Endothelial cell (in vitro differentiated cells): ENCODE results near the gene ZNF655. TPM values are rescaled to one million over a fixed set of nuclear protein-coding genes. Genes with fewer than 3 reads are reported as not detected.
"Not testable (repeated sequence)": the region's sequence is repeated elsewhere in the genome, so short reads cannot be mapped to it uniquely, and the experiment has no call there.

Experiments used
- DNase-seq: peaks from one replicate; pipeline ENCODE4 v3.0.0; 2021; ENCODE audit warnings: low spot score
- H3K27ac Mint-ChIP-seq: one replicate; pipeline ENCODE4 v1.8.0; 2021; ENCODE audit warnings: mixed read lengths, inconsistent platforms; ENCODE audit not compliant: unreplicated experiment
- H3K27me3 Mint-ChIP-seq: one replicate; pipeline ENCODE4 v1.8.0; 2021; ENCODE audit warnings: mild to moderate bottlenecking, moderate library complexity, mixed read lengths, inconsistent platforms; ENCODE audit not compliant: unreplicated experiment
- H3K36me3 Mint-ChIP-seq: one replicate; pipeline ENCODE4 v1.8.0; 2021; ENCODE audit warnings: mild to moderate bottlenecking, low read depth, mixed read lengths, inconsistent platforms; ENCODE audit not compliant: unreplicated experiment
- H3K4me1 Mint-ChIP-seq: one replicate; pipeline ENCODE4 v1.8.0; 2021; ENCODE audit warnings: mild to moderate bottlenecking, mixed read lengths, inconsistent platforms; ENCODE audit not compliant: unreplicated experiment
- H3K4me3 Mint-ChIP-seq: one replicate; pipeline ENCODE4 v1.8.0; 2021; ENCODE audit warnings: mild to moderate bottlenecking, mixed read lengths, inconsistent platforms; ENCODE audit not compliant: unreplicated experiment
- H3K9me3 Mint-ChIP-seq: one replicate; pipeline ENCODE4 v1.8.0; 2021; ENCODE audit warnings: mixed read lengths, inconsistent platforms; ENCODE audit not compliant: unreplicated experiment
- CTCF ChIP-seq: fragments of 200-600 bp; sonication (generic); IDR thresholded peaks from one replicate; pipeline ENCODE4 v1.5.0; 2021; ENCODE audit warnings: antibody characterized with exemption; ENCODE audit not compliant: unreplicated experiment
- total RNA-seq: library from RNA; stranded (reverse); fragmentation: NEBNext Ultra II Directional; extraction: Animal tissue kit (Norgen Biotek cat#: 25700); gene quantifications from one replicate; pipeline ENCODE4 v1.2.1, GENCODE V29; 2021; ENCODE audit not compliant: unreplicated experiment

Gene ZNF655
- total RNA-seq, 1 donor from 2014 or later: 36.3 TPM

GRCh38 chr7:99560834-99561736, 2.6 kb downstream of the ZNF655 start:
- peaks cover 3% of the 10 kb centered on the region for H3K27me3 Mint-ChIP-seq
- H3K27ac Mint-ChIP-seq: peak overlapping the region; percentile 20
- no peak for TF ChIP-seq CTCF
- DNase-seq: no peak
- H3K4me1 Mint-ChIP-seq: peaks cover 22% of the 10 kb centered on the region
- peaks cover 39% of the 10 kb centered on the region for H3K36me3 Mint-ChIP-seq
- peak overlapping the region; percentile 81 for H3K4me3 Mint-ChIP-seq
- H3K9me3 Mint-ChIP-seq: no peaks in the 10 kb centered on the region

GRCh38 chr7:99561737-99562051, 3.3 kb downstream of the ZNF655 start:
- TF ChIP-seq CTCF: no peak
- H3K4me1 Mint-ChIP-seq: peaks cover 22% of the 10 kb centered on the region
- DNase-seq: no peak
- H3K27ac Mint-ChIP-seq: no peak overlapping the region
- peaks cover 39% of the 10 kb centered on the region for H3K36me3 Mint-ChIP-seq
- peaks cover 3% of the 10 kb centered on the region for H3K27me3 Mint-ChIP-seq
- H3K4me3 Mint-ChIP-seq: no peak overlapping the region
- no peaks in the 10 kb centered on the region for H3K9me3 Mint-ChIP-seq

- no peak for DNase-seq
- Mint-ChIP-seq H3K4me1 (peaks cover 19% of the 10 kb centered on the region), H3K36me3 (peaks cover 39% of the 10 kb centered on the region), H3K4me3 (peak overlapping the region; percentile 43), H3K9me3 (no peaks in the 10 kb centered on the region), H3K27me3 (peaks cover 3% of the 10 kb centered on the region), H3K27ac (no peak overlapping the region)
- no peak for TF ChIP-seq CTCF
Observed at GRCh38 chr7:99562114-99562784, 3.8 kb downstream of the ZNF655 start.

GRCh38 chr7:99562832-99563231, 4.4 kb downstream of the ZNF655 start:
- Mint-ChIP-seq H3K9me3 (no peaks in the 10 kb centered on the region), H3K27me3 (peaks cover 3% of the 10 kb centered on the region), H3K36me3 (peaks cover 39% of the 10 kb centered on the region), H3K4me1 (peaks cover 15% of the 10 kb centered on the region), H3K4me3 (peak overlapping the region; percentile 27), H3K27ac (no peak overlapping the region)
- no peak for DNase-seq
- no peak for TF ChIP-seq CTCF

- Mint-ChIP-seq H3K9me3 (no peaks in the 10 kb centered on the region), H3K4me1 (peaks cover 11% of the 10 kb centered on the region), H3K27me3 (peaks cover 3% of the 10 kb centered on the region), H3K27ac (no peak overlapping the region), H3K4me3 (peak overlapping the region; percentile 22), H3K36me3 (peaks cover 39% of the 10 kb centered on the region)
- no peak for DNase-seq
- TF ChIP-seq CTCF: no peak
Observed at GRCh38 chr7:99563650-99564049, 5.2 kb downstream of the ZNF655 start.

- not testable (repeated sequence) for H3K4me3 Mint-ChIP-seq, H3K27ac Mint-ChIP-seq, H3K9me3 Mint-ChIP-seq, H3K4me1 Mint-ChIP-seq, H3K27me3 Mint-ChIP-seq, DNase-seq
- H3K36me3 Mint-ChIP-seq: peaks cover 24% of the 10 kb centered on the region
Observed at GRCh38 chr7:99568770-99569169, 10.3 kb downstream of the ZNF655 start.
